Embryonic facial prominence (tissue), 1 donor: ENCODE data around the gene NCK2.

Experiments
- DNase-seq: peaks from one replicate; pipeline ENCODE4 v3.0.0-alpha.2; 2016; ENCODE audit errors: extremely low spot score

NCK2 gene

GRCh38 chr2:105845976-105846375 is 101.3 kb downstream of the NCK2 start:
- DNase-seq, result no peak

DNA sequence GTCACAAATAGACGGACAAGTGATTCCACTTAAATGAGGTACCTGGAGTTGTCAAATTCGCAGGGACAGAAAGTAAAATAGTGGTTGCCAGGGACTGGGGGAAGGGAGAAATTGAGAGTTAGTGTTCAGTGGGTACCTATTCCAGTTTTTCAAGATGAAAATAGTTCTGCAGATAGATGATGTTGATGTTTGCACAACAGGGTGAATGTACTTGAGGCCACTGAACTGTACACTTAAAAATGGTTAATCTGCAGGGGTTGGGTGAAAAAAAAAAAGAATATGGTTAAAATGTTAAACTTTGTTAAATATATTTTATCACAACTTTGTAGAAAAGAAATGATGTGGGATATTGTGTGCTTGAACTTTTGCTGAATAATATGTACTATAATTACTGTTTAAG is 102.3 kb downstream of the NCK2 start:
- DNase-seq, result no peak

- DNase-seq, result no peak
Measured at GRCh38 chr2:105848367-105848766, 103.7 kb downstream of the NCK2 start.

DNA sequence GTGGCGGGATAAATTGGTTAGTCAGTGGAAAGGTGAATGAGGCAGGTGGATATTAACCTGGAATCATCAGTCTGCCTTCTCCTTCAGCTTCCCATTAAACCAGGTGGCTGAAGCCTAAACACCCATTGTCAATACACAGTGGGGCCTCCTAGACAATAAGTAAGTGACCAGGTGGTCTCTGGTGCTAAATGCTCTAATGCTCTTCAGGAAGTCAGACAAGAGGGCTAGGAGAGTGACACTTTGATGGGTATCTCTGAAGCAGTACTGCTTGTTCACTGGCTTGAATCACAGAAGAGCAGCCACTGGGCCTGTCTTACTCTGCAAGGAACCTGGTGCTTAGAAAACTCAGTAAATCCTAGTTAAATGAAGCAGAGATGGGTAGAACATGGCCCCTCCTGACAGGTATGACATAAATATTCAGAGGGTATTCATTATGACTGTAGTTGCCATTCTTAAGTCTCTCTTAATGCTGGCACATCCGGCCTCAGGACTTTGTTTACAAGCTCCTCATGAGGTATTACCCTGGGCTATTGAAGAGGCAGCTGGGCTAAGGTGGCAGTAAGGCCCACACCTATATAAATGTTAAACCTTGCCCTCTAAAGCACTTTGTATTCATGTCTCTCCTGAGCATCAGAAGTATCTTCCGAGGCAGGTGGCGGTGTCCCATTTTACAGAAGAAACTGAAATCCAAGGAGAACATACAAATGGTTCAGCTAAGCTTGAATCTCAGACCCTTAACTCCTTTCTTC is 104.9 kb downstream of the NCK2 start:
- DNase-seq, result no peak

DNA sequence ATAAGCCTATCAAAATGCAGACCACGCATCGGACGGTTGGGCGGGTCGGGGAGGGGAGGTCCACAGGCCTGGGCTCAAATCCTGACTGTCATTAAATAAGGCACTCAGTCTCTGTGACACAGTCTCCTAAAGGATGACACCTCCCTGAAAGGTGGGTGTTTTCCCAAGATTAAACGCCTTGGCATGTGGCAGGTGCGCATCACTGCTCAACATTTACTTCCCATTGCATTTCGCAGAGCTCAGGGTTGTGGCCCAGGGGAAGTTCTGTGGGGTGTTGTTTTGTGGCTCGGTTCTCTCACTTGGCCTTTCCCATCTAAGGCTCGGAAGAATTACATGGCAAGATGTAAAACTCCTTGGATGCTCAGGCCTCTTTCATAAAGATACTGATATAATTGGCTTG is 107.4 kb downstream of the NCK2 start:
- no peak for DNase-seq

GRCh38 chr2:105853354-105854088 is 108.8 kb downstream of the NCK2 start:
- DNase-seq, result no peak

DNA sequence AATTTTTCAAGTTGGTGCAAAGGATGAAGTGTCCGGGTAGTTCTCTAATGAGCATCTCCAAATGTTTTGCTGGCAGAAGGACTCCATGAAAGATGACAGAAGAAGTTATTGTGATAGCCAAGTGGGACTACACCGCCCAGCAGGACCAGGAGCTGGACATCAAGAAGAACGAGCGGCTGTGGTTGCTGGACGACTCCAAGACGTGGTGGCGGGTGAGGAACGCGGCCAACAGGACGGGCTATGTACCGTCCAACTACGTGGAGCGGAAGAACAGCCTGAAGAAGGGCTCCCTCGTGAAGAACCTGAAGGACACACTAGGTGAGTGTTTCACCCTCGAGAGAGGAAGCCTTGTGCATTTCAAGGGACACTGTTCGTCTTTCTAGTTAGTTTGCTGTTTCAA is 110.3 kb downstream of the NCK2 start:
- no peak for DNase-seq

DNA sequence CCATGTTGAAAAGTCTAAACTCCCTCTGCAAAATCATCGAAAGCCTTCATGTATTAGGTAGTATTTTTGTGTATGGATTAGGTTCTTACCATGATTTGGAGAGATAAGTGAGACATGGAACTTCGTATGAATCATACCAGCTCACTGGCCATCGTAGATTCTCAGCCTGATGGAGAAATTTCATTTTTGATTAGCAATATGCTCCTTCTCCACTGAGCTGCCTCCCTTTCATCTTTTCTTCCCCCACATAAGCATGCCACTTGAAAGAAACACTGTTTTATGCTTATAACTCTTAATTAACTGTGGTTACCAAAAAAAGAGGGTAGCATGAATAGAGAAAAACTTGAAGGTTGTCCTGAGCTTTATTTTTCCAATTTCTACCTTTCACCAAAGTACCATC is 111.9 kb downstream of the NCK2 start:
- DNase-seq, result no peak

DNA sequence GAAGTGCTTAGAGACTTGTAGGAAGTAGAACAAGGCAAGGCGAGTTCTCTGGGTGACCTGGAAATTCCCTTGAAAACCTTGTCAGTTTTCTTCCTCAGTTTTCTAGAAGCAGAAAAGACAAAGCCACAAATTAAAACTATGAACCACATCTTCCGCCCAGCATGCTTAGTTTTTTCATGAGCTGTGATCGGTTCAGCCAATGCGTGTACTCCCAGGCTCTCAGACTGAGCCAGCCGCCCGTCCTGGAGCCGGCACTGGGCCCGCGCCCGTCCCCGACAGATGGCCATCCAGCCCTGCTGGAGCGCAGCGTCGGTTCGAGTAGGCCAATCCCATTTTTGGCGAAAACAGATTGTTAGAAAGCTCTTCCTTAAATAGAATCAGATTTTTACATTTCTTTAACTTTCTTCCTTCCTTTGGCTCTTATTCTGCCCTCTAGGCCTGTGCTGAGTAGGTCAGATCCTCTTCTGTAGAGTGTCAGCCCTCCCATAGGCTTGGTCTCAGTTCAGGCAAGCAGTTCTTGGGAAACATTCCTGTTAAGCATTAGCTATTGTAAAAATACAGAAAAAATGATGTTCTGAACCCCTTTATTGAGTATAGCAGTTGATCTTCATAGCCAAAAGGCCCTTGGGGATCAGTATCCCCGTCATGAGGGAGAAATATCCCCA is 112.5 kb downstream of the NCK2 start:
- no peak for DNase-seq

DNA sequence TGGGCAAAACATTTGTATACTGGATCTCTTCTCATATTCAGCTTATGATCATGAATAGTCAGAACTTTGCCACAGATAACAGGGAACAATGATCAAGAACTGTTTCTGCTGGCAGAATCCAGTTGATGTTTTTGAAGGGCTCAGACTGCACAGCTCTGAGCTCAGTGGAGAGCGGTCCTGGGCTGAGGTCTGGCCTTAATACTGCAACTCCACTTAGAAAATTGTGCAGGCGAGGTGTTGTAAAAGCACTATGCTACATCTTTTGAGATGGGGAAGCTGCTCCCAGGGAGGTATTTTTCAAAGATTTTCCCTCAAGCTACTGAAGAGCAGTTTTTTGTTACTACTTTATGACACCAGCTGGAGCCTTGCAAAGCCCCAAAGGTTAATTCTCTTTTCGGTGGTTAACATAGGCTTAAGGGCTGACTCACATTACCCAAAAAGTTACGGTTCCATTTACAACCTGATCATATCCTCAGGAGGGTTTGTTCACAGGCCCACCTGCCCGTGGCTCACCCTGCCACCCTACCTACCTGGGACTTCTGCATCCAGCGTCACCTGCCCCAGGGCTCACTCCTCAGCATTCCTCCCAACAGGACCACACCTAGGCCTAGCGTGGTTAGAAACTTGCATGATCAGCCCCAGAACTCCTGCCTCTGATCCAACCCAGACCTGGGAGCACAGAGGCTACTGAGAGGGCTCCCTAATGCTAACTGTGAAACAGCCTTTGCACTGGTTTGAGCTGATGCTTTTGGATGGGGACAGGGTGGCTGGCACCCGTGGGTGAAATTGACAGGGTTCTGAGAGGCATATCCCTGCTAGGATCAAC is 114.4 kb downstream of the NCK2 start:
- DNase-seq, result no peak

DNA sequence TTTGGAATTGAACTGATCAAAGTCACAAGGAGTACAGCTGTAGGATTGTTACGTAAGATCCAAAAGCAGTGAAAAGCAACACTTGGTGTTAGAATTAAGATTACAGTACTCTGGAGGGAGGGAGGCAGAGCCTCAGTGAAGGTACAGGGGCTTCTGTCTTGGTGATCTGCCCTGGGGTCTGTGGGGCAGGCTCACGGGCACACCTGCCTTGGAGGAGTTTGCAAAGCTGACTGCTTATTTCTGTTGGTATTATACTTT is 114.9 kb downstream of the NCK2 start:
- DNase-seq, result no peak

- DNase-seq, result no peak
Measured at GRCh38 chr2:105860567-105860966, 115.9 kb downstream of the NCK2 start.

GRCh38 chr2:105861200-105861599 is 116.5 kb downstream of the NCK2 start:
- DNase-seq, result no peak

DNA sequence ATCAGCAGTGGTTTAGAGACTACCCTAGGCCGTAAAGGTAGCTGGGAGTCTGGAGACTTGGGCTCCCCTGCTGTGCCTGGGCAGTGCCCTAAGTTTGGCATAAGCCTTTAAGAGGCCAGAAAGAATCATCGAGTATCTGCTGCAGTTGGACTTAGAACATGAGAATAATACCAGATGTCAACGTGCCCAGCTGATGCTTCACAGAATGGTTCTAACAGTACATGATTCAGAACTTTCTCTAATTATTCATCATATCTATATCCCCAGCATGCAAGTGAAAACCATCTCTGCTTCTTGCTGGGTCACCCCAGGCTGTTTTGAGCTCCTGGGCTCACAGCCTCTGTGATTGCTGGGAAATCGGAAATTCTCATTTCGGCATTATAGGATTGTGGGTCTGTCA is 118.1 kb downstream of the NCK2 start:
- DNase-seq, result no peak

DNA sequence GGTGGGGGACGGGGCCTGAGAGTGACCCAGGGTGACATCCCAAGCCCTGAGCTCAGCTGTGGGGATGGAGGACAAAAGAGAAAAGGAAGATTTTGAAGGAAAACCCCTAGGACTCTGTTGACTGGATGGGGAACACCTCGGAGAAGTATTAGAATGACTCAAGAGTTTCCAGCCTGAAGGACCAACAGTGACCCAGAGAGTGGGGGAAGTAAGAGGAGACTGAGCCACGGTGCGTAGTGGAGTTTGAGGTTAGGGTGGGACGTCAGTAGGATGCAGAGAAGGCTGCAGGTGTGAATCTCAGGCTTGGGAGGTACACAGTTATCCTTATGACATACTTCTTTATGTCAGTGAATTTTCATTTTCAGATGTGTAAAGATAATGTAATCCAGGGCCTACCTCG is 119.5 kb downstream of the NCK2 start:
- DNase-seq, result no peak

DNA sequence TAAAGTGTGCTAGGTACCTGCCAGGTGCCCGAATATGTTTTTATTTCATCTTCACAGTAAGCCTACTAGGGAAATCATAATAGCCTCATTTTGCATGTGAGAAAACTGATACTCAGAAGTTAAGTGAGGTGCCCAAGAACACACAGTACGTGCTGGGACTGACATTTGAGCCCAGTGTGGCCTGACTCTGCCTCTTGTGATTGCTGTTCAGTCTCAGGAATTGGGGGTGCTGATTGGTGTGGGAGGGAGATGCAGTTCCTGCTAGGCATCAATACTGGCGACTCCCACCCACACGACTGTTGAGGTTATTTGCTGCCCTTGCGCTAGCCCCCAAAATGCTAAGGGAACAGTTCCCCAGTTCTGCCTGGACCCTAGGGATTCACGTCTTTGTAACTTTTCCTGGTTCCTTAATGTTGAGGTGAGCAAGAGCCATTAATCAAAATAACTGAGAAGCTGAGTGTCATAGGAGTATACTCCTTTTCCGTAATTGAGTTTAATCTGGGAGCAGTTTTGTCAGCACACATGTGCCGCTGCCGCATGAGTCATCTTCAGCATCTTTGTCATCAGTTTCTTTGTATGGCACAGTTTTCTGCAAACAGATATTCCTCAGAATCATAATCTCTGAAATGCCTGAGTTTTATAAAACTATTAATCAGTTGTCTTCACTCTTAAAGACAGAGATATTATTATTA is 120.7 kb downstream of the NCK2 start:
- no peak for DNase-seq

- DNase-seq, result peak; percentile 31
Measured at GRCh38 chr2:105866216-105867185, 121.8 kb downstream of the NCK2 start.

- DNase-seq, result no peak
Measured at GRCh38 chr2:105867587-105867986, 122.9 kb downstream of the NCK2 start.

DNA sequence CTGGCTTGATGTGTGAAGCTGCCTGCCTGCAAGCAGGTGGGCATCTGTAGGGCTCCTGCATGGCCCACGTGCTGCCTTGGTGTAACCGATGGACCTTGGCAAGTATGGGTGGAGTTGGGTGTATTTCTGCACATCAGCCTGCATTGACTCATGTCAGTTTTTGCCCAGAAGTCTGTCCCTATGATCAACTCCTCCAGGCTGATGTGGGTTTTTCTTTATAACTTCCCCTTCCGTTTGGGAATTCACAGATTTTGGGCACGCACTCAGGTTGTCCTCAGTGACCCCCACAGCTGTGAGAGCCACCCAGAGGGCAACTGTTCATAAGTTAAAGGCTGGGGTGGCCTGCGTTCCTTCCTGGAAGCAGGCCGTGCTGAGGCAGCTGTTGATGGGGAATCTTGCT is 123.3 kb downstream of the NCK2 start:
- DNase-seq, result no peak

- no peak for DNase-seq
Measured at GRCh38 chr2:105869341-105869740, 124.6 kb downstream of the NCK2 start.

GRCh38 chr2:105870062-105870461 is 125.3 kb downstream of the NCK2 start:
- DNase-seq, result no peak
